Hematopoietic multipotent progenitor cell (in vitro differentiated cells): ENCODE measurements around the gene KLHL10. TPM values are rescaled to one million over a fixed set of nuclear protein-coding genes. Genes with fewer than 3 reads are reported as not detected.

Experiments
- DNase-seq, 3 donors: peaks; one replicate each; pipeline ENCODE4 v3.0.0-alpha.2; 2011 to 2015; ENCODE audit warnings: low read depth in 2 of 3, low spot score in 2 of 3
- small RNA-seq: library from RNA; depleted of rRNA; stranded (forward); fragments of <200 nt; gene quantifications from one replicate; pipeline ENCODE3, GENCODE V24; 2012
- total RNA-seq: library from RNA; depleted of rRNA; stranded (reverse); fragments of >200 nt; gene quantifications from one replicate; pipeline ENCODE4 v1.2.3, GENCODE V29; 2012

KLHL10 gene
- total RNA-seq, 1 donor = not detected

DNA sequence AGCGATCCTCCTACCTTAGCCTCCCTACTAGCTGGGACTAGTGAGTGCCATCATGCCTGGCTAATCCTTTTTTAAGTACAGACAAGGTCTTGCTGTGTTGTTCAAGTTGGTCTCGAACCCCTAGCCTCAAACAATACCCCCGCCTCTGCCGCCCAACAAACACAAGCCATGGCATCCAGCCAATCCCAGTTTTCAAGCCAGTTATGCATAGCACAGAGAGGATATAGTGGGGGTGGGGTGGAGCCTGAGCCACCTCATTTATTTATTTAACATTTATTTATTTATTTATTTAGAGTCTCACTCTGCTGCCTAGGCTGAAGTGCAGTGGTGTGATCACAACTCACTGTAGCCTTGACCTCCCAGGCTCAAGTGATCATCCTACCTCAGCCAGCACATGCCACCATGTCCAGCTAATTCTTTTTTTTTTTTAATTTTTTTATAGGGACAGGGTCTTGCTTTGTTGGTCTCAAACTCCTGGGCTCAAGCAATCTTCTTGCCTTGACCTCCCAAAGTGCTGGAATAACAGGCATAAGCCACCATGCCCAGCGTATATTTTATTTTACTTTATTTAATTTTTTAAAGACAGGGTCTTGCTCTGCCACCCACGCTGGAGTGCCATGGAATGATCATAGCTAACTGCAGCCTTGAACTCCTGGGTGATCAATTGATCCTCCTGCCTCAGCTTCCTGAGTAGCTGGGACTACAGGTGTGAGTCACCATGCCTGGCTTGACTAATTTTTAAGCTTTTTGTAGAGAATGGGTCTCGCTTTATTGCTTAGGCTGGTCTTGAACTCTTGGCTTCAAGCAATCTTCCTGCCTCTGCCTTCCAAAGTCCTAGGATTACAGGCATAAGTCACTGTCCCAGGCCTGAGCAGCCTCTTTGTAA lies 53.8 kb downstream of the KLHL10 start:
- no peak for DNase-seq

GRCh38 chr17:41892021-41892376 lies 54.4 kb downstream of the KLHL10 start:
- DNase-seq = no peak

GRCh38 chr17:41893384-41893783 lies 55.8 kb downstream of the KLHL10 start:
- no peak for DNase-seq

DNA sequence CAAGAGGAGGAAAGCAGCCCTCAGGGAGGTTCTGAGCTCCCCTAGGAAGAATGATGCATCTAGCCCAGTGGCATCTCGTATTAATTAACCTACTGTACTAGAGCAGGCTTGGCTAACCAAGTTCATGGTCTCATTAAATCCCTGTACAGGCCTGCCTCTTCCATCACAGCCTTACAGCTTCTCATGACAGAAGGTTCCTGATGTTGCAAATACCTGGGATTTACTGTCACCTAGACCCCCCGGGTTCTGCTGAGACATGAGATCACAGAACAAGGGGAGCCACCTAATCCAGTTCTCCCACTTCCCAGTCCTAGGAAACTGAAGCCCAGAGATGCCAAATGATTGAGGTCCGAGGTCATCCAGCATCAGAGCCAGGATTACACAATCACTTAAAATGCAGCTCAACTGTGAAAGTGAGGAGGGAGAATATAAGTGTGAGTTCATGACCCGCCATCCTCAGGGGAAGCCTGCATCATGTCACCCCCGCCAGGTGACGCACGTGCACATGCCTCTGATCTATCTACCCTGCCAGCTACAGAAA lies 57.2 kb downstream of the KLHL10 start:
- DNase-seq = no peak

- no peak for DNase-seq
Observed at GRCh38 chr17:41895617-41896016, 58.0 kb downstream of the KLHL10 start.

GRCh38 chr17:41896726-41897125 lies 59.1 kb downstream of the KLHL10 start:
- DNase-seq = no peak

Small RNA genes within 50 kb of the gene (small RNA-seq; reads per million reads assigned to genes)
- not detected for gene AC125257.2

Other genes with a start within 250 kb of the KLHL10 start
- gene KRT16, start 225.1 kb upstream of the KLHL10 start, total RNA-seq = not detected
- gene KRT17, start 213.2 kb upstream of the KLHL10 start, total RNA-seq = not detected
- 201 TPM for gene EIF1, start 148.9 kb upstream of the KLHL10 start, total RNA-seq
- gene GAST, start 125.5 kb upstream of the KLHL10 start, total RNA-seq = not detected
- gene HAP1, start 103.2 kb upstream of the KLHL10 start, total RNA-seq = under 0.01 TPM
- 348 TPM for gene JUP, start 51.1 kb upstream of the KLHL10 start, total RNA-seq
- gene P3H4, start 25.9 kb upstream of the KLHL10 start, total RNA-seq = 8.6 TPM
- 6.5 TPM for gene FKBP10, start 24.8 kb upstream of the KLHL10 start, total RNA-seq
- gene NT5C3B, start 1.6 kb upstream of the KLHL10 start, total RNA-seq = 41.5 TPM
- gene KLHL11, start 27.6 kb downstream of the KLHL10 start, total RNA-seq = 21.8 TPM
- 83.7 TPM for gene ACLY, start 81.1 kb downstream of the KLHL10 start, total RNA-seq
- 0.54 TPM for gene ODAD4, start 92.8 kb downstream of the KLHL10 start, total RNA-seq
- 38.5 TPM for gene CNP, start 129.0 kb downstream of the KLHL10 start, total RNA-seq
- 46.3 TPM for gene DNAJC7, start 179.6 kb downstream of the KLHL10 start, total RNA-seq
- 40.9 TPM for gene NKIRAS2, start 182.3 kb downstream of the KLHL10 start, total RNA-seq
- 12.9 TPM for gene C17orf113, start 212.8 kb downstream of the KLHL10 start, total RNA-seq